GM19372 (cell line): ENCODE measurements around the gene POLR3K.

Experiments used
- ATAC-seq: cut with Tn5 transposase; IDR thresholded peaks from one replicate; pipeline ENCODE4 v1.9.1; 2021; ENCODE audit warnings: mild to moderate bottlenecking, low read depth, moderate library complexity; ENCODE audit not compliant: unreplicated experiment

Gene POLR3K

DNA sequence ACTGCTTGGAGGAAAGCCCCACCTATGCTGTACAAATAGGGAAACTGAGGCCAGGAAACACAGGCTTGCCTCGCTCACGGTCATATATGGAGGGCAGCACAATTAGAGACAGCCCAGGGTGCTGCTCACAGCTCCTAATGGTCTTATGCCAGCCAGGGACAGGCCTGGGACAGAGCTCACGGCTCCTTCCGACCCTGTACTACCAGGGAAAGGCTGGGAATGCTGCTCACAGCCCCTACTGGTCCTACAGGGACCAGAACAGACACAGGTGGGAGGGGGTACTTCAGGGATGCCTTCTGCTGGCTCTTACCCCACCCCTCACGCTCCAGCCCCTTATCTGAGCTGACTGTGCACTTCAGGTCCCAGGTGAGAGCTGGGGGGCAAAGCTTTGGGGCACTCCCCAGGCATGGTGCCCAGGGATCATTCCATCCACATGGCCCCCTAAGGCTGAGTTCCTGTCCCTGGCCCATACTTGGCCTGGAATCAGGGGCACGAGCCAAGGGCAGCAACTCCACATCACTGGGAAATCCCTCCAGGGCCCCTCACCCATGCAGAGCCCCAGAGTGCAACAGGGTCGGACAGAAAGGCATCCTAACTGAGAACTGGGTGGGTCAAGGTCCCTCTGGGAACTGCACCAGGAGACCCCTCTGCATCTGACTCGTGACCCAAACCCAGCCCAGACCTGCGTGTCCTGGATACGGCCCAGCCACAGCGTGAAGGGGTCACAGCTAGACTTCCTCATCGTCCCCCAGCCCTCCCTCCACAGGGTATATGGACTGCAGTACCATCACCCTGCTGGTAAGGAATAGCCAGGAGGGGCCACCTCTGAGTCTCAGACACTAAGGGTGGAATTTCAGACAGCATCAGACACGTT is 13.1 kb upstream of the POLR3K start:
- no peak for ATAC-seq

DNA sequence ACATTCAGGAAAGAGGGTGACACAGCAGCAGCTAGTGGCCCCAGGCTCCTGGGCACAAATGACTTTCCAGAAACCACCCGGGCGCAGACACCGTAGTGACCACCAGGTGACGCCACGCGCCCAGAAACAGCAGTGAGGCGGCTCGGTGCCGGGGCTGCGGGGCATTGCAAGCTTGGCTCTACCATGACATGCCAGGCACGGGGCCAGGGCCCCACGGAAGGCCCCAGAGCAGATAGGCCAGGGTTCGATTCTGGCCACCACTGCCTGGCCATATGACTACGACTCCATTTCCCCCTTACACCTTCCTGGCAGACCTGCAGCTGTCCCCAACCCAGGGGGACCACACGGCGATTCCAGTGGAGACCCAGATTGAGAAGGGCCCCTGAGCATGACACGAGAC is 12.3 kb upstream of the POLR3K start:
- no peak for ATAC-seq

DNA sequence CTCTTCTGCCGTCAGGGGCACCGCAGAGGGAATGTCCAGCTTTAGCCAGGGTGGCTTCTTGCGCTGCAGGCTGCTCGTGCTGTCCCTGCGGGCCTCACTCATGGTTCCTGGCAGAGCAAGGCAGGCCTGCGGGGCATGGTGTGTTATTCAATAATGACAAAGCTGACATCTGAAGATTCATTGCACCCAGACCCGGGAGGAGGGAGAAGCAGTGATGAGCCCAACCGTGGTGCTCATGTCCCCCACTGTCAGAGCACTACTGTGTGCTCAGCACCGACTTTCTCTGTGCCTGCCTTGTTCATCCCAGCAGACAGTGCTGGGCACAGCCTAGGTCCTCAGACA is 11.5 kb upstream of the POLR3K start:
- no peak for ATAC-seq

DNA sequence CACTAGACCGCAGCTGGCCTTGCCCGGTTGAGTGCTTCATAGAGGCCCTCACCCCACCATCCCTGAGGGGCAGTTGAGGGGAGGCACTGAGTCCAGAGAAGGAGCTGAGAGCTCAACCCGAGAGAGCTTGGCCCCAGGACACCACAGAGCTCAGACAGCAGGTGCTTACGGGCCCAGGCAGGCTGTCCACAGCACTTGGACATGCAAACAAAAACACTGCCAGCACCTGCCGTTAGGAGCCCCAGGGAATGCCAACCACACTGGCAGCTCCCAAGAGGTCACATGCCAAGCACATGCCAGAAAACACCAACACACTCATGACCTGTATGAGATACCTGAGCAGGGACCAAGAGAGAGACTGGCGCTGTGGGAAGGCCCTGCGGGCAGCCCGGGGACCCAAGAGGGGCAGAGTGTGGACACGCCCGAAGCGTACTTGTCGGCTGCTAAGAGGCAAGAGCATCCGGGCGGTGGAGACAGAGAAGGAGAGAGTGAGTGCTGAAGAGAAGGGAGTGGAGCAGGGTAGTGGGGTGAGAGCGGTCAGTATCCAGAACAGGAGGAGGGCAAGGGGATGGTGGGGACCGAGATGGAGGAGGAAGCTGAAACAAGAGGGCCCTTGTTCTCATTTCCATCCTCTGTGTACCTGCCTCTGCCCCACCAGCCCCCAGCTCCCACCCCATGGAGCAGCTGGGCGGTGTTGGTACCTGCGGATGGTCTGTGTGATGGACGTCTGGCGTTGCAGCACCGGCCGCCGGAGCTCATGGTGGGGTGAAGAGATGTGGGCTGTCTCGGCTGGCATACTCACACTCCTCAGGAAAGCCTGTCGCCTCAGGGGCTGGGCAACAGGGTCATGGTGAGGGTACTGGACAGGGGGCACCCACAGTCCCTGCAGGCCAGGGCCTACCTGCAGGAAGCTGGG is 10.8 kb upstream of the POLR3K start:
- ATAC-seq = no peak

DNA sequence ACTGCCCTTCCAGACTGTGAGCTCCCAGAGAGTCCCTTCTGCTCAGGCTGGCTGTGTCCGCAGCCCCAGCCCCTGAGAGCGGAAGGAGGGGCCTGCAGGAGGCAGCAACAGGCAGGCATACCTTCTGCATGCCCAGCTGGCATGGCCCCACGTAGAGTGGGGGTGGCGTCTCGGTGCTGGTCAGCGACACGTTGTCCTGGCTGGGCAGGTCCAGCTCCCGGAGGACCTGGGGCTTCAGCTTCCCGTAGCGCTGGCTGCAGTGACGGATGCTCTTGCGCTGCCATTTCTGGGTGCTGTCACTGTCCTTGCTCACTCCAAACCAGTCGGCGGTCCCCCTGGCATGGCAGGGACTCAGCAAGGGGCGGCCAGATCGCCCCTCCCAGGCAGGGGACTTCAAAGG is 10.1 kb upstream of the POLR3K start:
- ATAC-seq = no peak

DNA sequence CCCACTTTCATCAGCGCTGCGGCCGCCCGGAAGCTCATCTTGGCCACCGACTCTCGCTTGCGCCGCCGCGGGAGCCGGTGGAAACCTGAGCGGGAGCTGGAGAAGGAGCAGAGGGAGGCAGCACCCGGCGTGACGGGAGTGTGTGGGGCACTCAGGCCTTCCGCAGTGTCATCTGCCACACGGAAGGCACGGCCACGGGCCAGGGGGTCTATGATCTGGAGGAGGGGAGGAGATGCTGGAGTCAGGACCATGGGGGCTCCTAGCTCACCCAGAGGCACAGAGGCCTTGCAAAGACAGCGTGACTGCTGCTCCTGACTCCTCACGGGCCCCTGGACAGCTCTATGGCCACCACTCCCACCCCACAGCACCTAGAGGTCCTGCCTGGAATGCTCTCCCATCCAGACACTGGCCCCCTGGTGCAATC is 9.6 kb upstream of the POLR3K start:
- no peak for ATAC-seq

DNA sequence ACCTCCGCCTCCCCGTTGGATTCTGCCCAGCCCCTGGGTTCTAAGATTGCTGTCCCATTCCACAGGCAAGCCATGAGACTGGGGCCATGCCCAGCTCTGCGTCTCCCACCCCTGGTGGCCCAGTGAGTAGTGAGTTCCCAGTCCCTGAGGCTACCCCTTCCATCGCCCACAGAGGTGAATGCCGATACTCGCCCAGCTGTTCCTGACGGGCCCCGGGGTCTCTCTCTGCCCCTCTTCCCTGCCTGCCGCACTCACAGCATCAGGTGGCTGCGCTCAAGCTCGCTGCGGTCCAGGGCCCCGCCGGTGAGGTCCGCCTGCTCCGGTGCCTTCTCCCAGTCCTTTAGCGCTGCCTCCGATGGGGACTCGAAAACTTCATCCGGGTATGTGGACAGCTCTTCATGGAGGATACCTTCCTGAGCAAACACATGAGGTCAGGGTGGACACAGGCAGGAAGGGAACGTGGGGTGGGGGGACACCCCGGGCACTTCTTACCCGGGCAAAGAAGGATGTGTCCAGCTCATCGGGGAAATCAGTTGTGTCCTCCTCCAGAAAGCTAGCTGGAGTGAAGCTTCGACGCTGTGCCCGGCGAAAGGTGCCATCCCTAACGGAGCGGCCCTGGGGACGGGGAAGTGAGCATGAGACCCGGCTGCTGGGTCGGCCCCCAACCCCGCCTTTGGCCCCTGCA is 9.0 kb upstream of the POLR3K start:
- ATAC-seq = no peak

DNA sequence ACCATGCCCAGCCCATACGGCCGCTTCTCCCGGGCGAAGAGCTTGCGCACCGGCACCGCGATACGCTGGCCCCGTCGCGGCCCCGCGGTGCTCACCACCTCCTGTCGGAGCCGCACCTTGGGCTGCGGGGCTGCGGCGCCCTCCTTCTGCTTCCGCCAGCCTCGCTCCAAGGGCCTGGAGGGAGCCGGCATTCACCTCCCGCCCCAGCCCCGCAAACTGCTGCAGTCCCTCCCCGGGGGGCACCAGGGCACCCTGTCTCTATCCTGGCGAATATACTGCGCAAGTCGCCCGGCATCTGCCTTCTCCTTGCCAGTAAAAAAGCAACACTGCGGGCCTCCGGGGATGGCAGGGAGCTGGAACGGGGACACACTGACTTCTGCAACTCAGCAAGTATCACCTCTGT is 8.5 kb upstream of the POLR3K start:
- no peak for ATAC-seq

DNA sequence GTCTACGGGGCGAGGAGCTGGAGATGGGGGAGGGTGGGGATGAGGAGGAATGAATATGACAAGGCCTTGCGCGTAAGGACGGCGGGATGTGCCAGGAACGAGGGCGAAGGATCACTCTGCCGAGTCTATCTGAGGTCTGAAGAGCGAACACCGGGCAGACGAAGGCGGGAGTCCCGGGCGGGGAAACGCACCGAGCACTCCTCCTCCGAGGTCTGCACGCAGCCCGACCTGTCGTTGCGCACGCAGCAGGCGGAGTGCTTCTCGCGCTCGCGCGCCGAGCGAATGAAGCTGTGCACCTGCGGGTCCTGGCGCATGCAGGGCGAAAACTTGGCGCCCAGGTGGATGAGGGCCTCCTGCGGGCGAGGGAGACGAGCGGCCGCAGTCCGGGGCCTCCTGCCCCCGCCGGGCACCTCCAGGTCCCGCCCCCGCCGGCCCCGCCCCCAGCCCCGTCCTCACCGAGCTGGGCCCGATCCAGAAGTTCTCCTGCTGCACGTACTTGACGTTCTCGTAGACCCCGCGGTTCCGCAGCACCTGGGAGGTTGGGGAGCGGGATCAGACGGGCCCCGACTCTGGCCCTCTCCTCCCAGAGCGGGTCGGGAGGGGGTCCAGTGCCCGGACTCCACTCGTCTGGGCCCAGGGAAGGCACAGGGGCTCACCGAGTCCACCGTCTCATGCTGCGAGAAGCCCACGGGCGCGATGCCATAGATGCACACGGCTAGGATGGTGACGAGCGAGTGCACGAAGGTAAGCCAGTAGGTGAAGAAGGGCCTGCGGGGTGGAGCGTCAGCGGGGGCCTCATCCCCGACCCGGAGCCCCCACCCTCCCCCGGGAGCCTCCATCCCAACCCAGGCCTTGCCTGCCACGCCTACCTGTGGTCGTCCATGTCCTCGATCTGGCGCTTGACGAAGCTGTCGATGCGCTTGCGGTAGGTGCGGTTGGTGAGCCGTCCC is 7.8 kb upstream of the POLR3K start:
- ATAC-seq = no peak

DNA sequence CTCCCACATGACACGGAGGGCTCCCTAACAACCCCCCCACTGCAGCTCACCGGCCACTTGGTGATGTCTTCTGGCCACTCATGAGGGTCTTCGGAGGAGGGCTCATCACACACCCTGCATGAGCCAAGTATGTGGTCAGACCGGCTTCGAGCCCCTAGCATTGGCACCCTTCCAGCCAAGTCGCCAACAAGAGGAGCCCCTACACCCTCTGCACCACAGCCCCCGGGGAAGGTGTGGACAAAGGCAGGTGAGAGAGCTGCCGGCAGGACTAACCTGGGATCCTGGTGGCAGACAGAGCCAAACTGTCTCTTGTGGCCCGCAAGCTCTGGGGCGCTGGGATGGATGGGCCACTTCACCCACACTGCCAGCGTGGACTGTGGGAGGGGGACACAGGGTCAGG is 6.8 kb upstream of the POLR3K start:
- ATAC-seq = no peak

DNA sequence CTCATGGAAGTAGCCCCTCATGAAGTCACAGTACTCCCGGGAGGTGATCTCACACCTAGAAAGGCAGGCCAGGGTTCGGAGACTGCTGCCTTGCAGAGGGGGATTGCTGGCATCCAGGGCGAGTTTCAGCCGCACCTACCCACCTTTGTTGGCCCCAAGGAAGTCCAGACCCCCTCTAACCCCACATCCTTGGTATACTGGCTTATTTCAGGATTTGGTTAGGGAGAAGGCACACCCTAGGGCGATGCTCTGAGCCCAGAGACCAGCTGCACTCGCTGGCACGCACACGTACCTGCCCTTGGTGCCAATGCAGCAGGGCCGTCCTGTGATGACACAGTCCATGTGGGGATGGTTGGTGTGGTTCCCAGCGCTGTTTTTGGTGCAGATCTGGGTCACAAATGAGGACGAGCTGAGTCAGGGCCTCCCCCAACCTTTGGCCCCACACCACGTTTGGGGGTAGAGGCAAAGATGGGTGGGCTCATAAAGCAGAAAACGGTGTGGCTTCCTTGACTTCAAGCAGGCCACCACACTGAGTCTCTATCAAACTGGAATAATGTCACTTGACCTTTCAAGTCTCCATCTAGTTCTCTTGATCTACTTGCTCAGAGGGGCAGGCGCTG is 6.1 kb upstream of the POLR3K start:
- no peak for ATAC-seq

DNA sequence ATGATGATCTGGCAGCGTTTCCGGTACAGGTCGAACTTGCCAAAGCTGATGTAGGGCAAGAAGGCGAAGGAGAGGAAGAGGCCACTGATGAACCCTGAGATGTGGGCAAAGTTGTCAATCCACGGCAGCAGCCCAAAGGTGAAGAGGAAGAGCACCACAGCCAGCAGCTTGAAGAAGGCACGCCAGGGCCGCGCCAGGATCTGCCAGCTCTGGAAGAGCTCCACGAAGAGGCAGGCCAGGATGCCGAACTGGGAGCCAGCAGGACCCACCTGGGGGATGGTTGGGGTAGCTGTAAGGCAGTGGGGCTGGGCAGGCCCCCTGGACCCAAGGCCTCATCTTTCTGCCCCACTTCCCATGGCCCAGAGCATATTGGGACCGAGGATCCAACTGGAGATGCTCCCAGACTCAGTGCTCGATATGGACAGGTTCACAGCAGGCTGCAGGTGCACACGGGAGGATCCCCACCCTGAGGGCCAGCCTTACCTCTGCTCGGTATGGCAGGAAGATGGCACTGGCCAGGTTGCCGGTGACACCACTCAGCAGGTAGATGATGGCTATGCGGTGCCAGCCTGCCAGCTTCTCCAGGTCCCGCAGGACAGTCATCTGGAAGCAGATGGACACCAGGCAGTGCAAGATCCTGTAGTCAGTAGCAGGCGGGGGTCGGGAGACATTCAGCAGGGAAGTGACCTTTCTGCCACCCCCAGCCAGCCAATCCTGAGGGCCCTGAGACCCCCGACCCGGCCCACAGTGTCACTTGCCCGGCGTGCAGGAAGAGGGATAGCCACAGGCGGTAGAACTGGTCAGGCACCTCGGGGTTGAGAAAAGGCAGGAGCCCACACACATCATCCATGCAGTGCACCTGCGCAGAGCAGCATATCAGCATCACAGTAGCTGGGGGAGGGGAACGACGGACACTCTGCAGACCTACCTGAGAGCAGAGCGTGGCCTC is 5.4 kb upstream of the POLR3K start:
- ATAC-seq = no peak

DNA sequence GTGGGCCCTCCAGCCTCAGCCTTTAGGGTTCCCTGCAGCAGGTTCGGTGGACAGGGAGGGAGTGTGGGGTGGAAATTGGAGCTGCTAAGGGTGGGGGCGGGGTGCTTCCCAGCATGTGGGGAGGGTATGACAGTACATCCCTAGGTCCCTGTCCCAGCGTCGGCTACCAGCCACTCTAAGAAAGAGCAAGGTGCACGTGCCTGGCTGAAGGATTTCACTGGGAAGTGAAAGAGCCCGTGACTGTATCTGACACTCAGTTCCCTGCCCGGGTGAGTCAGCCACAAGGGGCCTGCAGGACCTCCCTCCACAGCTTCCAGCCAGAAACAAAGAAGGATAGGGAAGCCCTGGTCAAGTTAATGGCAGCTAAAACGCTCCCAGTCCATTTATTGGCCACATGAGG is 4.3 kb upstream of the POLR3K start:
- ATAC-seq = no peak

DNA sequence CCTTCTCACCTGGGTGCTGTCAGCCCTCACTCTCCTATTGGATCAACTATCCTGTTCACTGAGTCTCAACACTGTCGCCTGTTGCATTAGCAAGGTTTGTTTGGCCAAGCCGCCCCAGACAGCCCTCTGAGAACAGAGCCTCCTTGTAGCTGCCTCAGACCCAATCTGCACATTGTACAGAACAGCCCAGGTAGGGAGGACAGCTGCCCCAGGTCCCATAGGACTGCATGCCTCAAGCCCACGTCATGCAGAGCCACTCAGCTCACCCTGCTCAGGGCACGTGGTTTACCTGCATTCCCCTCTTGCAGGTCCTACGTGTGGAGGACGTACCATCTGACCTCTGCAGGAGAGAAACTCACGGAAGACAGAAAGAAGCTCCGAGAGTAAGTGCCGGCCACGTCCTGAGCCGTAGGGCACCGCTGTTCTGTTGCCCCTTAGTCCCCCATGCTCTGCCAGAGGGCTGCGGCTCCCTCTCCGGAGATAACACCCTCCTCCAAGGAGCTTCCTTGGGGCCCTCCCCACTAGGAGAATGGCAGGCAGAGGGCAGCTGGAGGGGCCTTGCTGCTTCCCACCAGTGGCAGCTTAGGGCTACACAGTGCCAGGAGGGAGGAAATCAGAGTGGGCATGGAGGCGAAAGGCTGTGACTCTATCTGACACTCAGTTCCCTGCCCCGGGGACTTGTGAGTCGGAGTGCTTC is 3.0 kb upstream of the POLR3K start:
- ATAC-seq = no peak

DNA sequence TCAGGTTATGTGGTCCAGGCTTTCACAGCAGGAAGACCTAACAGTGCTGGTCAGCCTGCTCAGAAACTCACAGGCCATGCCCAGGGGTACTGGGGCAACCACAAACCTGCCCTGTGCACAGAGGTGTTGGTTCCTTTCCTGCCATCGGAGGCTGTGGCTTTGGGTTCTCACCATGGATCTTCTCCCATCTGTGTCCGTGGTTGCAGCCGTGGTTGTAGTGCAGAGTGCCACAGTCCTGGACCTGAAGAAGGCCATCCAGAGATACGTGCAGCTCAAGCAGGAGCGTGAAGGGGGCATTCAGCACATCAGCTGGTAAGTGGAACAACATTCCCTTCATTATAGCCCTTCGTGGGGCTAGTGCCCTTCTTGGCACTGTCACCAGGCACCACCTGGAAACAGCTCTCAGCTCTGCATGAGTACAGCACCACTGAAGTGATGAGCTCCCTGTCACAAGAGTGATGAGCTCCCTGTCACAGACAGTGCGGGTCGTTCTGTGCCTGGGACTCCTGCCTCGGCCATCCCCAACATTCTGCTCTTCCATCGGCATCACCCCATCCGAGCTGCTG is 2.2 kb upstream of the POLR3K start:
- no peak for ATAC-seq

DNA sequence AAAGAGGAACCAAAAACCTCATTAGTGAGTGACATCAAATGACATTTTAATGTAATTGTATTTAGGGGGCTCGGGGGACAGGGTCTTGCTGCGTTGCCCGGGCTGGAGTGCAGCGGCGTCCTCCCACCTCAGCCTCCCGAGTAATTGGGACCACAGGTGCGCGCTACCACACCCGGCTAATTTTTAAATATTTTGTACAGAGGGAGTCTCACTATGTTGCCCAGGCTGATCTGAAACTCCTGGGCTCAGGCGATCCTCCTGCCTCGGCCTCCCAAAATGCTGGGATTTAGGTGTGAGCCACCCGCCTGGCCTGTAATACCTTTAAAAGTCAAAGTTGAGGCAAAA is 801 bp upstream of the POLR3K start:
- no peak for ATAC-seq

DNA sequence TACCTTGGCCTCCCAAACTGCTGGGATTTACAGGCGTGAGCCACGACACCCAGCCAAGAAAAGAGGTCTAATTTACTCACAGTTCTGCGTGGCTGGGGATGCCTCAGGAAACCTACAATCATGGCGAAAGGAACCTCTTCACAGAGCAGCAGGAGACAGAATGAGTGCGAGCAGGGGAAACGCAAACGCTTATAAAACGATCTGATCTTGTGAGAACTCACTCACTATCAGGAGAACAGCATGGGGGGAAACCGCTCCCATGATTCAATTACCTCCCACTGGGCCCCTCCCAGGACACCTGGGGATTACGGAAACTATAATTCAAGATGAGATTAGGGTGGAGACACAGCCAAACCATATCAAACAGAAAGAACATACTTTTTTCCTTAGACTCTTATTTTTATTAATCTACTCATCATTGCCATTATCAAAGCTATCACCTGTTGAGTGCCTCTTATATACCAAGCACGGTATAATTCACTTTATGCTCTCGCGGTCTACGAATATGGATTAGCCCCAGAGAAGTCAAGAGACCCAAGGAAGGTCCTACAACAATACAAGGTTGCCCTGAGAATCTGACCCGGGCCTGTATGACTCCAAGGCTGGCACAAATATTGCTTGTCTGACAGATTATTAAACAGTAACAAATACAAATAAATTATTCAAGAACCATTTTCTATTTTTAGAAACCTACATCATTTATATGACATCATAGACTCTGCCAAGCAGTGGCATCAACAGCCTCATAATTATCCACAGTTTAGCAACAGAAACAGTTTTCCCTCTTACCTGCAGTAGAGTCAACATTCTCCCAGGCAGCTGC is 2.4 kb downstream of the POLR3K start:
- no peak for ATAC-seq
